CD14-positive monocyte (primary cell): ENCODE measurements around the gene NKAP. TPM values are rescaled to one million over a fixed set of nuclear protein-coding genes. Genes with fewer than 3 reads are reported as not detected.

ENCODE experiments used
- DNase-seq, 3 donors: peaks; one replicate each; pipeline ENCODE4 v3.0.0-alpha.2; 2011 to 2022
- H2AFZ ChIP-seq: 2 replicates; pipeline ENCODE4 v1.6.0; 2012; ENCODE audit warnings: mild to moderate bottlenecking, low read depth, low read length, inconsistent platforms; ENCODE audit not compliant: insufficient read depth, poor library complexity, severe bottlenecking
- H3K27ac ChIP-seq, 2 donors: 1 replicate in 1 of 2; 2 replicates in 1 of 2; pipeline ENCODE4 v1.5.1; 2012 to 2013; ENCODE audit warnings: low read length in 2 of 2, control low read depth in 1 of 2, inconsistent platforms in 1 of 2, low read depth in 1 of 2, mild to moderate bottlenecking in 1 of 2
- H3K27me3 ChIP-seq, 2 donors: one replicate each; pipeline versions ENCODE4 v1.6.0 to v1.6.1; 2011 to 2013; ENCODE audit warnings: low read length in 2 of 2; ENCODE audit not compliant: control insufficient read depth in 2 of 2, insufficient read depth in 2 of 2
- H3K36me3 ChIP-seq, 2 donors: replicated peaks in 1 of 2; 1 replicate in 1 of 2; 2 replicates in 1 of 2; pipeline versions ENCODE4 v1.5.1 to v1.6.1; 2012 to 2013; ENCODE audit warnings: low read length in 2 of 2, control low read depth in 1 of 2, inconsistent platforms in 1 of 2, mild to moderate bottlenecking in 1 of 2; ENCODE audit not compliant: insufficient read depth in 2 of 2, control insufficient read depth in 1 of 2
- H3K4me1 ChIP-seq, 2 donors: 1 replicate in 1 of 2; 2 replicates in 1 of 2; pipeline versions ENCODE4 v1.5.1 to v1.6.1; 2012 to 2013; ENCODE audit warnings: low read length in 2 of 2, control low read depth in 1 of 2, inconsistent platforms in 1 of 2, mild to moderate bottlenecking in 1 of 2, moderate library complexity in 1 of 2; ENCODE audit not compliant: insufficient read depth in 2 of 2, control insufficient read depth in 1 of 2
- H3K4me2 ChIP-seq: replicated peaks from 2 replicates; pipeline ENCODE3; 2012; ENCODE audit warnings: low read length, moderate library complexity, mild to moderate bottlenecking; ENCODE audit not compliant: poor library complexity, severe bottlenecking; ENCODE audit errors: extremely low read depth
- H3K4me3 ChIP-seq, 3 experiments: fragments of 200-600 bp in 1 of 3; sonication (generic) in 1 of 3; replicated peaks in 1 of 3; 1 replicate in 2 of 3; 2 replicates in 1 of 3; pipeline ENCODE4 v1.5.1; 2011 to 2013; ENCODE audit warnings: low read length in 3 of 3, mild to moderate bottlenecking in 3 of 3, control low read depth in 2 of 3, low read depth in 2 of 3, inconsistent platforms in 1 of 3, moderate library complexity in 1 of 3
- H3K79me2 ChIP-seq: 2 replicates; pipeline ENCODE4 v1.6.0; 2012; ENCODE audit warnings: mild to moderate bottlenecking, control low read depth, inconsistent platforms, low read length, moderate library complexity; ENCODE audit not compliant: insufficient read depth
- H3K9ac ChIP-seq: 2 replicates; pipeline ENCODE4 v1.6.0; 2017; ENCODE audit warnings: low read length, mild to moderate bottlenecking; ENCODE audit not compliant: insufficient read depth, poor library complexity, severe bottlenecking
- H3K9me3 ChIP-seq, 2 donors: replicated peaks in 1 of 2; 1 replicate in 1 of 2; 2 replicates in 1 of 2; pipeline versions ENCODE4 v1.5.1 to v1.6.1; 2012 to 2013; ENCODE audit warnings: low read length in 2 of 2, control low read depth in 1 of 2; ENCODE audit not compliant: control insufficient read depth in 1 of 2, insufficient read depth in 1 of 2
- H4K20me1 ChIP-seq: 2 replicates; pipeline ENCODE4 v1.6.0; 2012; ENCODE audit warnings: mild to moderate bottlenecking, low read length, control low read depth, moderate library complexity; ENCODE audit not compliant: insufficient read depth
- H3K27ac Mint-ChIP-seq, 7 donors: one replicate each; pipeline ENCODE4 v1.8.0; 2020; ENCODE audit warnings: mild to moderate bottlenecking in 7 of 7, mixed read lengths in 7 of 7, moderate library complexity in 6 of 7, inconsistent platforms in 2 of 7
- H3K27me3 Mint-ChIP-seq, 3 donors: one replicate each; pipeline ENCODE4 v1.8.0; 2021 to 2022; ENCODE audit warnings: low read depth in 3 of 3, mild to moderate bottlenecking in 3 of 3, mixed read lengths in 3 of 3, moderate library complexity in 3 of 3, inconsistent platforms in 1 of 3
- H3K36me3 Mint-ChIP-seq, 2 donors: one replicate each; pipeline ENCODE4 v1.8.0; 2020; ENCODE audit warnings: mixed read lengths in 2 of 2, inconsistent platforms in 1 of 2, mild to moderate bottlenecking in 1 of 2
- H3K4me1 Mint-ChIP-seq: one replicate; pipeline ENCODE4 v1.8.0; 2020; ENCODE audit warnings: mild to moderate bottlenecking, mixed read lengths
- H3K4me3 Mint-ChIP-seq, 2 donors: one replicate each; pipeline ENCODE4 v1.8.0; 2020; ENCODE audit warnings: mild to moderate bottlenecking in 2 of 2, mixed read lengths in 2 of 2, moderate library complexity in 1 of 2
- H3K9me3 Mint-ChIP-seq, 7 donors: one replicate each; pipeline ENCODE4 v1.8.0; 2020 to 2022; ENCODE audit warnings: mixed read lengths in 7 of 7, mild to moderate bottlenecking in 6 of 7, moderate library complexity in 6 of 7, inconsistent platforms in 2 of 7
- WGBS: methylation state at CpG from one replicate; pipeline ENCODE4 v1.1.5; 2013; ENCODE audit warnings: missing lambda C conversion rate; ENCODE audit not compliant: insufficient coverage; 5-methylcytosine and 5-hydroxymethylcytosine counted together
- intact Hi-C, 2 donors: fragments of 100-400 bp; cut with micrococcal nuclease; formaldehyde crosslinking; loops; one replicate each; pipeline versions ENCODE4 v1.15.0 to v1.15.1; 2023
- polyA plus RNA-seq, 3 donors: library from polyadenylated mRNA; depleted of rRNA in 1 of 3; unstranded in 2 of 3; stranded (reverse) in 1 of 3; fragments of 300-500 nt in 2 of 3; fragments of >200 nt in 1 of 3; fragmentation: Illumina TruSeq in 2 of 3; gene quantifications; 1 replicate in 2 of 3; 2 replicates in 1 of 3; pipeline ENCODE4 v1.2.3, GENCODE V29; 2012 to 2021
- TF ChIP-seq, protein P1 (sequence below): fragments of 200-600 bp; IDR thresholded peaks from one replicate; pipeline ENCODE4 v1.8.0; 2022; ENCODE audit warnings: antibody characterized with exemption, mild to moderate bottlenecking

Gene NKAP
- polyA plus RNA-seq, 3 donors, result 2.0 to 2.9 (median 2.1) TPM

GRCh38 chrX:119880076-119880475 lies 63.5 kb downstream of the NKAP start:
- DNase-seq, result no peak
- no CpG with 5 or more reads among the region's 5 CpGs for WGBS
- Mint-ChIP-seq H3K4me1 (peaks cover 15% of the 10 kb centered on the region), H3K36me3 (peaks cover 15 to 25% of the 10 kb centered on the region in 2 donors), H3K9me3 (no peaks in the 10 kb centered on the region), H3K27ac (peak overlapping the region in 2 of 7 donors; percentile 3 to 26), H3K4me3 (no peak overlapping the region), H3K27me3 (peaks cover 0 to 6% (median 0%) of the 10 kb centered on the region in 3 donors)
- H3K79me2 ChIP-seq, result peaks cover 8% of the 10 kb centered on the region
- intact Hi-C loops, result no loop called here
- no peaks in the 10 kb centered on the region for H3K9me3 ChIP-seq
- no peak overlapping the region for H3K27ac ChIP-seq
- TF ChIP-seq, protein P1, sequence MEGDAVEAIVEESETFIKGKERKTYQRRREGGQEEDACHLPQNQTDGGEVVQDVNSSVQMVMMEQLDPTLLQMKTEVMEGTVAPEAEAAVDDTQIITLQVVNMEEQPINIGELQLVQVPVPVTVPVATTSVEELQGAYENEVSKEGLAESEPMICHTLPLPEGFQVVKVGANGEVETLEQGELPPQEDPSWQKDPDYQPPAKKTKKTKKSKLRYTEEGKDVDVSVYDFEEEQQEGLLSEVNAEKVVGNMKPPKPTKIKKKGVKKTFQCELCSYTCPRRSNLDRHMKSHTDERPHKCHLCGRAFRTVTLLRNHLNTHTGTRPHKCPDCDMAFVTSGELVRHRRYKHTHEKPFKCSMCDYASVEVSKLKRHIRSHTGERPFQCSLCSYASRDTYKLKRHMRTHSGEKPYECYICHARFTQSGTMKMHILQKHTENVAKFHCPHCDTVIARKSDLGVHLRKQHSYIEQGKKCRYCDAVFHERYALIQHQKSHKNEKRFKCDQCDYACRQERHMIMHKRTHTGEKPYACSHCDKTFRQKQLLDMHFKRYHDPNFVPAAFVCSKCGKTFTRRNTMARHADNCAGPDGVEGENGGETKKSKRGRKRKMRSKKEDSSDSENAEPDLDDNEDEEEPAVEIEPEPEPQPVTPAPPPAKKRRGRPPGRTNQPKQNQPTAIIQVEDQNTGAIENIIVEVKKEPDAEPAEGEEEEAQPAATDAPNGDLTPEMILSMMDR, result no peak
- no peak overlapping the region for H3K4me2 ChIP-seq
- peaks cover 9 to 25% of the 10 kb centered on the region in 2 donors for H3K36me3 ChIP-seq
- peaks cover 0 to 7% of the 10 kb centered on the region in 2 donors for H3K4me1 ChIP-seq
- no peak overlapping the region for H3K4me3 ChIP-seq
- H2AFZ ChIP-seq, result no peak overlapping the region
- H3K27me3 ChIP-seq, result no peaks in the 10 kb centered on the region
- H4K20me1 ChIP-seq, result no peaks in the 10 kb centered on the region
- no peak overlapping the region for H3K9ac ChIP-seq

- Histone ChIP-seq H3K4me3 (no peak overlapping the region), H3K27ac (no peak overlapping the region), H4K20me1 (no peaks in the 10 kb centered on the region), H3K36me3 (peaks cover 14 to 28% of the 10 kb centered on the region in 2 donors), H3K27me3 (no peaks in the 10 kb centered on the region), H3K9me3 (no peaks in the 10 kb centered on the region), H3K79me2 (peaks cover 20% of the 10 kb centered on the region), H2AFZ (no peak overlapping the region), H3K4me1 (peaks cover 0 to 7% of the 10 kb centered on the region in 2 donors), H3K9ac (no peak overlapping the region), H3K4me2 (no peak overlapping the region)
- H3K36me3 Mint-ChIP-seq, result peaks cover 15 to 25% of the 10 kb centered on the region in 2 donors
- peaks cover 15% of the 10 kb centered on the region for H3K4me1 Mint-ChIP-seq
- no CpG with 5 or more reads among the region's 2 CpGs for WGBS
- H3K27ac Mint-ChIP-seq, result no peak overlapping the region
- no peak for DNase-seq
- intact Hi-C loops, result loop anchor here in 1 of 2 donors (10.0 kb wide), 1 partner anchor 84 kb away; the partner anchor contains the start of gene RPL39
- TF ChIP-seq, protein P1, result no peak
- H3K9me3 Mint-ChIP-seq, result no peaks in the 10 kb centered on the region
- H3K4me3 Mint-ChIP-seq, result no peak overlapping the region
- H3K27me3 Mint-ChIP-seq, result peaks cover 0 to 6% (median 0%) of the 10 kb centered on the region in 3 donors
Observed at GRCh38 chrX:119878740-119879139, 64.8 kb downstream of the NKAP start.
